Dendritic cell treated with granulocyte-macrophage colony-stimulating factor and Interleukin-4, amounts not matched to agents 40 ng/mL and 50 ng/mL, for 4 days (primary cell): ENCODE measurements around the gene RPL13.

Experiments
- H3K27ac Mint-ChIP-seq: one replicate; pipeline ENCODE4 v1.8.0; 2022; ENCODE audit warnings: mild to moderate bottlenecking, mixed read lengths
- H3K27me3 Mint-ChIP-seq: one replicate; pipeline ENCODE4 v1.8.0; 2022; ENCODE audit warnings: mild to moderate bottlenecking, mixed read lengths
- H3K36me3 Mint-ChIP-seq: one replicate; pipeline ENCODE4 v1.8.0; 2022; ENCODE audit warnings: low read depth, mixed read lengths
- H3K4me1 Mint-ChIP-seq: one replicate; pipeline ENCODE4 v1.8.0; 2022; ENCODE audit warnings: low read depth, mixed read lengths
- H3K4me3 Mint-ChIP-seq: one replicate; pipeline ENCODE4 v1.8.0; 2022; ENCODE audit warnings: mild to moderate bottlenecking, moderate library complexity, mixed read lengths
- H3K9me3 Mint-ChIP-seq: one replicate; pipeline ENCODE4 v1.8.0; 2022; ENCODE audit warnings: mixed read lengths
- intact Hi-C: fragments of 100-400 bp; cut with micrococcal nuclease; formaldehyde crosslinking; loops from one replicate; pipeline ENCODE4 v1.15.0; 2022

Gene RPL13

GRCh38 chr16:89612415-89613166 lies 52.1 kb downstream of the RPL13 start:
- Mint-ChIP-seq H3K27me3 (peaks cover 18% of the 10 kb centered on the region), H3K4me3 (no peak overlapping the region), H3K27ac (no peak overlapping the region), H3K9me3 (no peaks in the 10 kb centered on the region), H3K4me1 (peaks cover 7% of the 10 kb centered on the region), H3K36me3 (no peaks in the 10 kb centered on the region)
- intact Hi-C loops = no loop called here

GRCh38 chr16:89613231-89613953 lies 52.9 kb downstream of the RPL13 start, which contains the start of gene DPEP1:
Gene DPEP1 (plus strand): TSS chr16:89613642. CDS start chr16:89630411, 16,769 bp downstream.
- Mint-ChIP-seq H3K4me3 (no peak within 1 kb of the TSS), H3K4me1 (peaks cover 7% of the 10 kb centered on the region), H3K9me3 (no peaks in the 10 kb centered on the region), H3K27ac (no peak within 1 kb of the TSS), H3K27me3 (peaks cover 18% of the 10 kb centered on the region), H3K36me3 (no peaks in the 10 kb centered on the region)
- intact Hi-C loops = no loop called here

- intact Hi-C loops = loop anchor here (2.0 kb wide), 1 partner anchor 39 kb away; the partner anchor contains the start of gene CPNE7
- H3K4me1 Mint-ChIP-seq = peaks cover 7% of the 10 kb centered on the region
- H3K27ac Mint-ChIP-seq = no peak overlapping the region
- no peaks in the 10 kb centered on the region for H3K36me3 Mint-ChIP-seq
- no peaks in the 10 kb centered on the region for H3K9me3 Mint-ChIP-seq
- H3K27me3 Mint-ChIP-seq = peaks cover 18% of the 10 kb centered on the region
- H3K4me3 Mint-ChIP-seq = no peak overlapping the region
Measured at GRCh38 chr16:89613954-89614459, 53.5 kb downstream of the RPL13 start.
